ENCODE results near the gene APEH. TPM values are rescaled to one million over a fixed set of nuclear protein-coding genes. Genes with fewer than 3 reads are reported as not detected.

Gene APEH
- total and polyA plus RNA-seq, 2 of the 4 experiments (the other 2 are of a cell fraction), result 89.2 to 142 TPM

- Histone ChIP-seq H3K9me3 (ENCODE audit: control insufficient read depth, insufficient read depth, low read length) (peaks cover 2% of the 10 kb centered on the region; the same call in 1 of the 2 replicates), H3K79me1 (ENCODE audit: low read depth in 1 of 2, low read length in 2 of 2) (no peaks in the 10 kb centered on the region), H3K56ac (ENCODE audit: extremely low read depth, insufficient read depth, low read length) (no peak overlapping the region), H3K23ac (ENCODE audit: low read depth, low read length) (no peak overlapping the region), H4K5ac (ENCODE audit: low read depth, low read length) (no peak overlapping the region), H4K91ac (ENCODE audit: insufficient read depth, low read depth, low read length) (no peak overlapping the region), H4K8ac (ENCODE audit: low read depth in 2 of 2, low read length in 2 of 2) (no peak overlapping the region), H3K9ac (ENCODE audit: low read depth, low read length) (no peak overlapping the region), H2BK20ac (ENCODE audit: low read depth, low read length) (no peak overlapping the region), H2BK120ac (ENCODE audit: low read depth, low read length) (no peak overlapping the region), H3K36me3 (ENCODE audit: control insufficient read depth, insufficient read depth, low read length) (no peaks in the 10 kb centered on the region), H2AFZ (replicated peaks; ENCODE audit: low read length, poor library complexity) (no peak overlapping the region), H3K9me1 (ENCODE audit: insufficient read depth, low read length) (no peaks in the 10 kb centered on the region), H3K27ac (ENCODE audit: insufficient read depth, low read length) (no peak overlapping the region), H2AK5ac (ENCODE audit: low read depth, low read length) (no peak overlapping the region), H3K4ac (ENCODE audit: low read depth, low read length) (no peak overlapping the region), H3K4me3 (ENCODE audit: insufficient read depth, low read depth, low read length) (no peak overlapping the region), H2BK15ac (ENCODE audit: low read depth, low read length) (no peak overlapping the region), H2BK5ac (ENCODE audit: low read depth, low read length, poor library complexity, severe bottlenecking) (no peak overlapping the region), H3K27me3 (ENCODE audit: control insufficient read depth, insufficient read depth, low read length) (peaks cover 55% of the 10 kb centered on the region), H2AK9ac (replicated peaks; ENCODE audit: low read depth, low read length, poor library complexity) (no peak overlapping the region), H3K18ac (ENCODE audit: low read depth, low read length) (no peak overlapping the region), H3K14ac (replicated peaks; ENCODE audit: low read depth, low read length) (no peak overlapping the region), H3K4me2 (ENCODE audit: low read depth, low read length) (no peak overlapping the region), H4K20me1 (ENCODE audit: insufficient read depth, low read length) (no peaks in the 10 kb centered on the region), H3K4me1 (ENCODE audit: control insufficient read depth, insufficient read depth, low read length) (no peaks in the 10 kb centered on the region)
- ChIA-PET POLR2A (ENCODE audit: unreplicated experiment) (no interaction called here), CTCF (no interaction called here)
- no peak for TF ChIP-seq SMC3 (IDR thresholded peaks at IDR 0.05; ENCODE audit: low read depth, low read length)
- no peak for TF ChIP-seq RFX5 (IDR thresholded peaks at IDR 0.05; ENCODE audit: low read depth, low read length)
- TF ChIP-seq RAD21 (IDR thresholded peaks at IDR 0.05; ENCODE audit: low read length), result no peak
- TF ChIP-seq CHD1 (IDR thresholded peaks at IDR 0.05; ENCODE audit: low read depth, low read length), result no peak
- TF ChIP-seq, protein P1, sequence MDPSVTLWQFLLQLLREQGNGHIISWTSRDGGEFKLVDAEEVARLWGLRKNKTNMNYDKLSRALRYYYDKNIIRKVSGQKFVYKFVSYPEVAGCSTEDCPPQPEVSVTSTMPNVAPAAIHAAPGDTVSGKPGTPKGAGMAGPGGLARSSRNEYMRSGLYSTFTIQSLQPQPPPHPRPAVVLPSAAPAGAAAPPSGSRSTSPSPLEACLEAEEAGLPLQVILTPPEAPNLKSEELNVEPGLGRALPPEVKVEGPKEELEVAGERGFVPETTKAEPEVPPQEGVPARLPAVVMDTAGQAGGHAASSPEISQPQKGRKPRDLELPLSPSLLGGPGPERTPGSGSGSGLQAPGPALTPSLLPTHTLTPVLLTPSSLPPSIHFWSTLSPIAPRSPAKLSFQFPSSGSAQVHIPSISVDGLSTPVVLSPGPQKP (IDR thresholded peaks at IDR 0.05; ENCODE audit: borderline replicate concordance, low read depth, low read length), result no peak
- TF ChIP-seq USF2 (IDR thresholded peaks at IDR 0.05; ENCODE audit: low read depth, low read length), result no peak
- TF ChIP-seq MAFK (IDR thresholded peaks at IDR 0.05; ENCODE audit: low read depth, low read length), result no peak
- TF ChIP-seq, protein P2, sequence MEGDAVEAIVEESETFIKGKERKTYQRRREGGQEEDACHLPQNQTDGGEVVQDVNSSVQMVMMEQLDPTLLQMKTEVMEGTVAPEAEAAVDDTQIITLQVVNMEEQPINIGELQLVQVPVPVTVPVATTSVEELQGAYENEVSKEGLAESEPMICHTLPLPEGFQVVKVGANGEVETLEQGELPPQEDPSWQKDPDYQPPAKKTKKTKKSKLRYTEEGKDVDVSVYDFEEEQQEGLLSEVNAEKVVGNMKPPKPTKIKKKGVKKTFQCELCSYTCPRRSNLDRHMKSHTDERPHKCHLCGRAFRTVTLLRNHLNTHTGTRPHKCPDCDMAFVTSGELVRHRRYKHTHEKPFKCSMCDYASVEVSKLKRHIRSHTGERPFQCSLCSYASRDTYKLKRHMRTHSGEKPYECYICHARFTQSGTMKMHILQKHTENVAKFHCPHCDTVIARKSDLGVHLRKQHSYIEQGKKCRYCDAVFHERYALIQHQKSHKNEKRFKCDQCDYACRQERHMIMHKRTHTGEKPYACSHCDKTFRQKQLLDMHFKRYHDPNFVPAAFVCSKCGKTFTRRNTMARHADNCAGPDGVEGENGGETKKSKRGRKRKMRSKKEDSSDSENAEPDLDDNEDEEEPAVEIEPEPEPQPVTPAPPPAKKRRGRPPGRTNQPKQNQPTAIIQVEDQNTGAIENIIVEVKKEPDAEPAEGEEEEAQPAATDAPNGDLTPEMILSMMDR (conservative IDR thresholded peaks at IDR 0.05; ENCODE audit: low read depth, low read length), result no peak
- no peak for TF ChIP-seq FOS (IDR thresholded peaks at IDR 0.05; ENCODE audit: low read depth, low read length)
- DNase-seq, result no peak
- BruUV-seq (replicated peaks), result no TSS peak
- dilution Hi-C loops (cut with HindIII; ENCODE audit: low sequenced_read_pairs, unreplicated experiment) (no loop called here), intact Hi-C loops (cut with micrococcal nuclease) (no loop called here), in situ Hi-C loops (cut with MboI; ENCODE audit: low sequenced_read_pairs) (no loop called here)
- no peak for ATAC-seq (ENCODE audit: low read depth)
- WGBS, 2 experiments (ENCODE audit: extremely low coverage in 2 of 2, insufficient read length in 1 of 2), result 92% methylated on average over 2 of the region's 5 CpGs; no CpG with 5 or more reads in 1 of the 2 experiments
These were observed 46.5 kb upstream of the APEH start for GRCh38 chr3:49627634-49628033.
